PFSK-1 (cell line): ENCODE data around the gene DNASE1L2.

Experiments
- POLR2AphosphoS5 ChIP-seq: IDR thresholded peaks from 2 replicates; pipeline ENCODE4 v1.6.1; 2012; ENCODE audit warnings: low read depth, mild to moderate bottlenecking, control low read depth, low read length, moderate library complexity
- REST ChIP-seq, 2 experiments: IDR thresholded peaks; 2 replicates each; pipeline versions ENCODE4 v1.6.1 to v1.8.0; 2011 to 2012; ENCODE audit warnings: low read depth in 2 of 2, low read length in 2 of 2, control low read depth in 1 of 2, inconsistent platforms in 1 of 2, mild to moderate bottlenecking in 1 of 2, moderate library complexity in 1 of 2; ENCODE audit not compliant: insufficient read depth in 1 of 2
- SIN3A ChIP-seq: IDR thresholded peaks from 2 replicates; pipeline ENCODE4 v1.6.1; 2012; ENCODE audit warnings: mild to moderate bottlenecking, low read length, moderate library complexity, borderline replicate concordance; ENCODE audit not compliant: insufficient read depth
- TAF1 ChIP-seq: IDR thresholded peaks from 2 replicates; pipeline ENCODE4 v1.6.1; 2012; ENCODE audit warnings: low read length, control low read depth, borderline replicate concordance; ENCODE audit not compliant: insufficient read depth

DNA sequence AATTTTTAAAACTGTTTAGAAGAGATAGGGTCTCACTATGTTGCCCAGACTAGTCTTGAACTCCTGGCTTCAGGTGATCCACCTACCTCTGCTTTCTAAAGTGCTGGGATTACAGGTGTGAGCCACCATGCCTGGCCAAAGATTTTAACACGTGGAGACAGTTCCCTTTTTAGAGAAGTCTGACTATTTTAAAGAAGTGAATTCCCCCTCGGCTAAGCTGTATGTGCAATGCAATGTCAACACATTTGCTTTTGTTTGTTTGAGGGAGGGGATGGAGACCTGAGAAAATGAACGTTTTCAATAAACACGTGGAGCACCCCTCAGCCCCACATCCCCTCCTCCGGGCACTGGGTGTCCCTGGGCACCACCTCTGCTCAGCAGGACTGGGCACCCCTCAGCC, 46.0 kb downstream of the DNASE1L2 start:
- TF ChIP-seq POLR2AphosphoS5: no peak
- TF ChIP-seq REST (IDR thresholded peaks at IDR 0.05; ENCODE audit: insufficient read depth in 1 of 2, low read depth in 2 of 2, low read length in 2 of 2): no peak
- TF ChIP-seq SIN3A: no peak
- no peak for TF ChIP-seq TAF1
